NCI-H446 (cell line): ENCODE results near the gene DACH2.

Experiments used
- DNase-seq, 2 experiments: peaks; one replicate each; lab custom pipeline; 2025; lab: John Stamatoyannopoulos, UW

DACH2 gene

DNA sequence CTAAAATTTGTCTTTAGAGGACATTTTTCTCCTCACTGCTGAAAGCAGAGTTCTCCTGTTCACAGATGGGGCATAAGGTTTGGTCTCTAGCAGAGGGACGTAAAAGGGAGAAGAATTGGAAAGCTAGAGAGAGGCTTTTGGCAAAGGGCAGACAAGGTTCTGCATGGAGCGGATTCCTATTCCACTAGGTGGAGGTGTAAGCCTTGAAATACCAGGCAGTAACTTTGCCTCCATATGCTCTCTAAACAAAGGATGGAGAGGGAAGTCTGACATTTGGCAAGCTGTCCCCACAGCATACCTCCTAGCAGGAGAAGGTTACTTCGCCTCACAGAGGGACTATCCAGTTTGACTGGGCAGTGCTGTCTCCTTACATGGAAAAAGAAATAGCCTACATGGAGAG lies 174.7 kb downstream of the DACH2 start:
- DNase-seq = no peak

DNA sequence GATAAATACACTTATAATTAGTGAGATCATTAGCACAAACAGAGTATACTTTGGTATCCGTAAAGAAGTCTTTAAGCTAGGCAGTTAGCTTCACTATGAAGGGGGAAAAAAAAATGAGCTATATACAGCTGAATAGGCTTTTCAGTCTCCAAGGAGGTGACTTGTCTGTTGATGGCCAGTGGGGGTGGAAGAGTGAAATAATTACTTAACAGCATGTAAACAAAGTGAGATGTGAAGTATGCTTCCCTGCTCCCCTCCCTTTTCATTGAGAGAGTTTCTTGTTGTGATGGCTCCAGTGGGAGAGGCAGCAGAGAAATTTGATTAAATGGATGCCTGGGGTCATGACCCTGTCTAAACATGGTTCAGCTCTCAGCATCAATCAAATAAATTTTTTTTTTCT lies 180.9 kb downstream of the DACH2 start:
- DNase-seq = no peak

DNA sequence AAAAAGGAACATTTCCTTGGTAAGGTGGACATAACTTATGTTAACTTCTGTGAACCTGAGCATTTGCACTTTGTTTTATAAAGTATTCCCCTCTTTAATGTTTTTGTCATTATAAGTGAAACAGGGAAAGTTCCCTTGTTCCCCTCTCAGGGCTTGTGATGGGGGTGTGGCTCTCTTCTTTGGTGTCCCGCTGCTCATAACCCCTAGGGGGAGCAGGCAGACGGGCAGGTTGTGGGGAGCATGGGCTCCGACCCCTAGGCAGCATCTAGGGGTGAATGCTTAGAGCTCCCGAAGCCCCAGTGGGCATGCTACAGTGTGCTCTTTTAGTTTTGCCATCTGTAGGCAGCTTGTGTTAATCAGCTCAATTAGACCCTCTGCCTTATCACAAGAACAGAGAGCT lies 200.4 kb downstream of the DACH2 start:
- DNase-seq = no peak

DNA sequence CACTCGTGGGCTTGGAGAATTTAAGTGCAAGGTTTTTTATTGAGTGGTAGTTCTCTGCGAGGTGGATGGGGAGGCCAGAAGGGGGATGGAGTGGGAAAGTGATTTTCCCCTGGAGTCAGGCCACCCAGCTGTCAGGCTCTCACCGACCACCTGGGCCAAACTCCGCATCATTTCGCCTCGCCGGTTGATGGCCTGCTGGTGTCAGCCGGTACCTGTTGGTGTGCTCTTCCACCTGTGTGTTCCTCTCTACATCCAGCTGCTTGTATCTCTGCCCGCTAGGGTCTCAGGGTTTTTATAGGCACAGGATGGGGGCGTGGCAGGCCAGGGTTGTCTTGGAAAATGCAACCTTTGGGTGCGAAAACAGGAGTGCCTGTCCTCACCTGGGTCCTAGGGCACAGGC lies 200.9 kb downstream of the DACH2 start:
- DNase-seq = no peak

DNA sequence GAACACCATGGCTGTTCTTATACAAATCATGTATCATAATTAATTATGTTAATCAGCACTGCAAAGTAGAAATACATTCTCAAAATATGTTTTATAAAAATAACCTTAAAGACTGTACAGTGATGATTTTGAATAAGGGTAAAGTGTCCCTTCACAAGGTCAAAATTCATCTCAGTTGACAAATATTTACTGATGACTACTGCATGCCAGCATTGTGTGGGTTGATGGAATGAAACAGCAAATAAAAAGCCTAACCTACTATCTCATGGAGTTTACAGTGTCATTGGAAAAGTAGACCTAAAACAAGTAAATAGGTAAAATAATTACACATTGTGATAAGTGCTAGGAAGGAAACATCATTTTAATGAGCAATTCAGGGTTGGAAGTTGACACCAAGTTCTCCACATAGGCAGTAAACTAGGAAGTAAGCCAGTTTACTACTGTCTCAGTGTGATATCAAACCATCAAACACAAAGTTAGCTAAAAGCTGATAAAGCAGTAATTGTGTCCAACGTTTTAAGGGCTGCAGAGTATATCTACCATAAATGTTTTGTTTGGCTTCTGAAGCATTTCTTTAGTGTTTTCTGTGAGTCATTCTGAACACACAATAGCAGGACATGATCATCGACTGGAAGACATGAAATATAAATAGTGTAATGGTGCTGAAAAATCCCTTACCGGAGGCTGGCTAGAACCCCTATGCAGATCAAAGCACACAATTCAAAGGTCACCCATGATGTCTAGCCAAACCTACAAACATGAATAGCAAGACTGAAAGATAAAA lies 221.8 kb downstream of the DACH2 start:
- DNase-seq = no peak

DNA sequence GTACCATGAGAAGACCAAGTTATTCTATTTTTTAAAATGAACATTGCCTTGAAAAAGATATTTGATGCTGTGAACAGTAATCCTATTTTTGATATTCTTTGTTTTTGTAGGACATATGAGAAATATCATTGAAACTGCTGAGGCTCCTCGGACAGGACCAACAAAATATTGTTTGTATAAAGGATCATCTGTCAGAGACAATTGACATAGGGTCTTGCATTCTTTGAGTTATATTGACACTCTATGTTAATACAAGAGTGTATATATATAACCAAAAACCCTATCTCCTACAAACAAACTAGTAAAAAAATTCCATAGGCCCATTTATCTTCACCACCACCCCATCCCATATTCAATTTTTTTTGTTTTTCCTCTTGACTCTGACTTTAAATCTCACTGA lies 222.7 kb downstream of the DACH2 start:
- DNase-seq = no peak

DNA sequence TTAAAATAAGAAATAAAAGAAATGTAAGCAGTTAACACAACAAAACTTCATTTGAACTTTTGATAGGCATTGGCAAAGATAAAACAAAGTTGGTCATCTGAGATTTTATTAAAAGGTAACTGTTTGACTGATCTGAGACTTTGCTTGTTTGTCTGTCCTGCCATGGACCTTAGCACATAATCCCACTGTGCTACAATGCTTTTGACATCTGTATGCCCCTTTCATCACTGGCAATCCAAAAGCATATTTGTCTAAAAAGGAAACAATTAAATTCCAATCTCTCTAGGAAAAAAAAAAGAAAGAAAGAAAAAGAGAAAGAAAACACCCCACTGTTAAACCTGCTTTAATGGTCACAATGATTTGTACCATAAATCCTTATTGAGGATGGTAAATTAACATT lies 231.0 kb downstream of the DACH2 start:
- no peak for DNase-seq

DNA sequence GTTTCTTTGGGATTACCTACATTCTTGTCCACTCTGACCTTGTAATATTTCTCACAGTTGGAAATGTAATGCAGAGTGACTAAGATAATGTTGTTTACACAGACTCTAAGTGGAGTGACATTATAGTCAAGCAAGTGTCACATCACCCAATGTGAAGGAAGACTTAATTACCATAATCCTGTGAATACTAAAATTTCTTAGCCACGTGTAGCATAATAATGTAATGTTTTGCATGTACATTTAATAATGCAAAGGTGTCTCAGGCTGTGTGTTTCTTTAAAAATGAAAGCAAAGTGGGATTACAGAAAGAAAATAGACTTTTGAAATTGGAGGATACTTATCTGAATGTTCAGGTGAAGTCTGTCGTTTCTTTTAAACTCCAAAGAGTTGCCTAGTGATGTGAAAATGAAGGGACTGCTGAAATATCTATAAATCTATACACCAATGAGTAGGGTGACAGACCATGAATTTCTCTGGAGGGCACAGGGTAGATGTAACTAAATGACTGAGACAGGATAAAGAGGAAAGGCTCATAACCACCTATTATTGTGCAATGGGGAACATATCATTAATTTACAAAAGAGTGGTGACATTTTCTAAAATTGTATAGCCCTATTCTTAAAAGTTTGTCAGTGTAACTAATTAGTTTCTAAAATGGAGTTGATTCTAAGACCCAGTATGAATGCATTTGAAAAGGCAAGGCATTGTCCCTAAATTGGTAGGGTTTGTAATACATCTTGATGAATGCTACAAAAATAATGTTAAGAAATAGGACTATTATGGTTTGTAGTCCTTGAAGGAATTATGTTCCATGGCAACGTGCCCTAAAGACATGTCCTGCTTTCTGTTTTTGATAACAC lies 235.7 kb downstream of the DACH2 start:
- DNase-seq = no peak

DNA sequence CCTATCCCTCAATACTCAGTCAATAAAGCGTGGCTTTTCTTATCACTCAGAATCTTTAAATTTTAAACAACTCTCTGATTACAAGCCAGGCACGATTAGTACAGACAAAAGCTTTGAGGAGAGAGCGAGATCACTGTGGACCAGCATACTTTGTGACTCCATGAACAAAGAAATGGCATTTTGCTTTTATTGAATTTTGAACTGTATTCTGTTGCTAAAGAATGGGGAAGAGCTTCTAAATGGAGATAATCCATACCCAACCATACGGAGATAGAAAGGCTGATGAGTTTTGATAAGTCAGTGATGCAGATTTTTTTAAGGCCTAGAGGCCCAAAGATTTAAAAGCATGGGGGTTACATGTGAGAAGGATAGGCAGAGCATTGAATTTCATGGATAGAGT lies 259.1 kb downstream of the DACH2 start:
- DNase-seq = no peak

DNA sequence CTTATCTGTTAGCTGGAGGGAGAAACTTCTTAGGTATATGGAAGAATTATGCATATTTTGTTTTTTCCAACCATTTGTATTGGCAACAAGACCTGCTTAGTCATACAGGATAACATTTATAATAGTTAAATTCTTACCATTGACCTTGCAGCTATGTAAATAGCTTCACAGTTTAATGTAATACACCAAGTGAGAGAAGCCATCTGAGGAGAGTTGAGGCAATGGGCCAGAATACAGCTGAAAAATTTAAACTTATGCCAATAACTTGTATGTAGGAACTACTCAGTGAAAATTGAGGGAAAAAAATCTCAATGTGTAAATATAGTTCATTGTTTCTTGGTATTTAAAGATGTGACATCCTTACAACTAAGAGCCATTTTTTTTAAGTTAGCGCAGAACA lies 273.5 kb downstream of the DACH2 start:
- DNase-seq = no peak

DNA sequence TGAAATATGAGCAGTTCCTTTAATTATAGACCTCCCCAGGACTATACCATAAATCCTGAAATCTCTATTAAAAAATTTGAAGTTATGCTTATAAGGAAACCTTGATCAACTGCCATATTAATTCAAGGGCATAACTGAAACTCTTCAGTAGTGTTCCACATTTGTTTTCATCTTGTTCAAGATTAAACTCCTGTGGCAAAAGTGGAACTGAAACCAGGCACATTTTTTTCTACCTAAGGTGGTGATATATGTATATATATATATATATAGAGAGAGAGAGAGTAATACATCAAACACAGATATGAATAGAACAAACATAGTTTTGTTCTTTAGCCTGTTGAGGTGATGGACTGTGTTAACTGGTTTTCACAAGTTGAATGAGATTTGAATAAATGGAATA lies 287.9 kb downstream of the DACH2 start:
- no peak for DNase-seq

DNA sequence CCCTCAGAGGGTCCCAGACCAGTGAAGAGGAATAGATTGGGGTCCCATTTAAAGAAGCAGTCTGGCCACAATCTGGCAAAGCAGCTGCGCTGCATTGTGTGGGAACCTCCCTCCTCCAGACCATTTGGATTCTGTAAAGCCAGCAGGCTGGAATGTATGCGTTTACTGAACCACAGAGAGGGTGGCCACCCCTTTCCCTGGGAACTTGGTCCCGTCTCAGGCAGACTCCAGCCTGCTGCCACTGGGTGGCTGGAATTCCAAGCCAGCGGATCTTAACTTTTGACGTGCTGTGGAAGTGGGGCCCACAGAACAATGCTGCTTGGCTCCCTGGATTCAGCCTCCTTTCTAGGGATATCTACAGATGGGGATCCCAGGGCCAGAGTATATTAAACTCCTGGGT lies 307.2 kb downstream of the DACH2 start:
- no peak for DNase-seq

DNA sequence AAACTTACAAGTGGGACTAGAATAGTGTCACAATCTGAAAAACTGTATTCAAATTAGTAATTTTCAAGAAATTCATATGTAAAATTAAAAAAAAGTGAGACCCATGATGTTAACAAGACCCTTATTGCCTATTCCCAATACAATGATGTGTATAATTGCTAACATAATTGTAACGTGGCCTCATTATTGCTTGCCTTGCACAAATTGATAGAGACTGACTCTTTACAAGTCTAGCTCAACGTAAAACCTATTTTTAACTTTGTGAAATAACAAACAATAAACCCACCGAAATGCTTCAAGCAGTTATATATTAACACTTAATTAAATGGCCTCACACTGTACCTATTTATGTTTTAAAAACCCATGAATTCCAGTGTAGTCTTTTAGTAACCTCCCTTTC lies 312.5 kb downstream of the DACH2 start:
- no peak for DNase-seq

DNA sequence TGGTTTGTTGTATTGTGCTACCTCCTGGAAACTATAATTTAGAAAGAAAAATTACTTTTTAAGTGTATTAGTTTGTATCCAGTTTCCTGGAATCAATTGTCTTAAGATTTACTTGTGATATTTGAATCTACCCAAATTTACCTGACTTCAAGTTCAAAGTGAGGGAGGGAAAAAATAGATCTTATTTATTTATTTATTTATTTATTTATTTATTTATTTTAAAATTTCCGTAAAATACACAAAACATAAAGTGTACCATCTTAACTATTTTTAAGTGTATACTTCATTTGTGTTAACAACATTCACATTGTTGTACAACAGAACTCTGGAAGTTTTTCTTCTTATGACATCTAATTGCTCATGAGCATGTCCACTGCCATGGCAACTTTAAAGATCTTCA lies 356.0 kb downstream of the DACH2 start:
- DNase-seq = no peak

DNA sequence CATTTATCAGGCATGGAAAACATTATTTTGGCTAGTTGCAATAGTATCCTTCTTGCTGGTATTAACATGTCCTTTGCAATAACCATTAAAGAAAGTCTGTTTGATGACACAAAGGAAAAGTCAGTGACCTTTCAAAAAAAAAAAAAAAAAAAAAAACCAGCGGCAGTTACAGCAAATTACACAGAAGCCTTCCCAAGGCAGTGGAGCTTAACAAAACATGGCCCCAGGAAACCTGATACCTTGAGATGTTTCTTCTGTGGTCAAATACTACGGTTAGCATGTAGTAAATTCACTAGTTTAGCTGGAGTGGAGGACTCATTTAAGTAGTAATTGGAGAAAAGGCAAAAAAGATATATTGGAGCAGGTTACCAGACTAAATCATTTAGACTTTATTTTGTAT lies 359.1 kb downstream of the DACH2 start:
- no peak for DNase-seq

DNA sequence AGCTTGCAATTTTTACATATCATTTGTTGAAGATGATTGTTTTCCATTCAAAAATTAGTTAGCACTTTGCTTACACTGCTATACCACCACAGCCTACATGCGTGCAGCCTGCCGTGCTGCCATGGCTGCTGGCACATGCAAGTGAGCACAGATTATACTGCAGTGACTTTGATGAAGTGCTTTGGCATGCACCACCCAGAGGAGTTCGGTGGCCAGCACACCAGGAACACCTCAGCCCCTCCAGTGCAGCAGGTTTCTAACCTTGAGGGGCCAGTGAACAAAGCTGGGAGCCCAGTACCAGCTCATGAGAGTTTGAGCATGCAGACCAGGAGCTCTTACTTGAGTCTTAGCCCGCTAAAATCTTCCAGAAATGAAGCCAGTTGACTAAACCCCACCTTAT lies 431.5 kb downstream of the DACH2 start:
- DNase-seq = no peak

DNA sequence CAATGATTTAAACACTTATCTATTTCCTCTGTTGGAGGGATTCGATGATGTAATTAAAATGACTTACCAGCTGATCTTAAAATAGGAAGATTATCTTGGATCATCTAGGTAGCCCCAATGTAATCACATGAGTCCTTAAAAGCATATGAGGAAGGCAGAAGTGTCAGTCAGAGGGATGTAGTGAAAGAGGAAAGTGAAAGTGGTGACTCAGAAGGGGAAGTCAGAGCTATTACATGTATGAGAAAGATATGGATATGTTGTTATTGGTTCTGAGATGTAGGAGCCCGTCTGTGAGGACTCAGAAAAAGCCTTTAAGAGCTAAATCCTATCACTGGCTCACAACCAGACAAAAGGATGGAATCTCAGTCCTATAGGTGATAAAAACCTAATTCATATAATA lies 456.4 kb downstream of the DACH2 start:
- DNase-seq = no peak

DNA sequence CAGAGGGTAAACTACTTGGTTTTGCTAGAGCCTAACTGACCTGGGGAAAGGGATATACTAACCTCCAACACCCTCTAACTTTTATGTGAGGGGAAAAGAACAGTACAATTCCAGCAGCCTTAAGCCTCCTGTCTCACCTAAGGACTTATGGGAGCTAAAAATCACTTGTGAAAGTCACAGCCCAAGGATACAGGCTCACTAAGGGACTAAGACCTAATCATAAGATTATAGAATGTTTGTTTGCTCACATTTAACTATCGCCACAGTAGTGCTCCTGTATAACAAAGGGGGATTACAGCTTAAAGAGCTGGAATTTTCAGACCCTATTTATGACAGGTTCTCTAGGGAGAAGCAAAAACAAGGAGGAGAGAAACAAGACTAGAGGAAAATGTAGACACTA lies 548.7 kb downstream of the DACH2 start:
- DNase-seq = no peak

DNA sequence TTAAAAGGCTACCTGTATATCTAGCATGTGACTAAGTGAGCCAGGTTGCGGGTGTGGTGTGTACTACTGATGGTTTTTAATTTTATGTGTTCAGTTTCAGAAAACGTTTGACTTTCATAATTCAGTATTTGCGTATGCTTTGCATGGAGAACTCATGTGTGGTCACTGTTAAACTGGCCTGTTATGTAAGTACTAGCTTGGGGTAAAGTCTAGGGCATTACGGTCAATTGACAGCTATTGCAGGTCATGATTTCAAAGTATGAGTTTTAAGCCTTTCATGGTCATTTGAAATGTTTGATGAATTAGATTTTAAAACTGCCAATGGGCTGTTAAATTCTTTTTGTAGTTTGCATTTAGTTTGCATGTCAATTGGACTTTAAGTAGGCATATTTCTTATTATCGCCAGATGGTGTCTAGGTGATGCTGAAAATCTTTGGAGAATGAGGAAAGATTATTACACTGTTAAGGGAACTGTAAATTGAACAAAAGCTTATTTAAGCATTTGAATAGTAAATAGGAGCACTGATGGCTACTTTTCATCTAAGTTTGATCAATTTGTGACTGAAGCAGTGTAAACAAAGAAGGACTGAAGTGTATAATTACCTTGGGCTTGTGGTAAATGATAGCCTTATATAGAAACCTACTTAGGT lies 563.4 kb downstream of the DACH2 start:
- no peak for DNase-seq

DNA sequence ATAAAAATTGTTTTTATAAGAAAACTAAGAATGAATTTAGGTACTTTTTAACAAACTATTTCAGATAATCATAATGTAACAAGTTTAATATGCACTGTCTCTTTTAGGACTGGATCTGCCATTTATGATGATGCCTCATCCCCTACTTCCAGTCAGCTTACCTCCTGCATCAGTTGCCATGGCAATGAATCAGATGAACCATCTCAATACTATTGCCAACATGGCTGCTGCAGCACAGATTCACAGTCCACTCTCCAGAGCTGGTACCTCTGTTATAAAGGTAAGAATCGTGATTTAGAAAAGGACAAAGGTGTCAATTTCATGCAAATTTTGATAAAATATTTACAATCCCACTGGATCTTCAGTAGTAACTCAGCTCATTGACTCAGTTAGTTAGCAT lies 566.2 kb downstream of the DACH2 start:
- DNase-seq = no peak

DNA sequence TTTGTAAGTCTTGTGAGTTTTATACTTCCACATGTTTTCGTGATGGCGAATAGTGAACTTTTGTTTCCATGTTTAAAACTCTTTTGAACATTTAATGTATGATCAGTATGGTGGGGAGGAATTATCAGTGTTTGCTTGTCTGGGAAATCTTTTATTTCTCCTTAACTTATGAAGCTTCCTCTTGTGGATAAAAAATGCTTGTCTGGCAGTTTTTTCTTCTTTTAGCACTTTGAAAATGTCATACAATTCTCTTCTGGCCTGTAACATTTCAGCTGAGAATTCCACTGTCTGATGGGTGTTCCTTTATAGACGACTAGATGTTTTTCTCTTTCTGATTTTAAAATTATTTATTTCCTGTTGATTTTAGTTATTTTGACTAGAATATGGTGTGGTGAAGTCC lies 576.0 kb downstream of the DACH2 start:
- DNase-seq = no peak

DNA sequence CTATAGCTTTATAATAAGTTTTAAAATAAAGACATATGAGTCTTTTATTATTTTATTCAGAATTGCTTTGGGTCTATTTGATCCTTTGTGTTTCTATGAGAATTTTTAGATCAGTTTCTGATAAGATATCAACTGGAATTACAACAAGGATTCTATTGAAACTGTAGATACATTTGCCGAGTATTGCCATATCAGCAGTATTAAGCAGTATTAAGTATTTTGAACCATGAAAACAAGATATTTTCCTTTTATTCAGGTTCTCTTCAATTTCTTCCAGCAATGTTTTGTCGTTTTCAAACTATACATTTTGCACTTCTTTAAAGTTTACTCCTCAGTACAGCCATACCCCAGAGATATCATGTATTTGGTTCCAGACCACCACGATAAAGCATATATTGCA lies 598.8 kb downstream of the DACH2 start:
- DNase-seq = no peak

DNA sequence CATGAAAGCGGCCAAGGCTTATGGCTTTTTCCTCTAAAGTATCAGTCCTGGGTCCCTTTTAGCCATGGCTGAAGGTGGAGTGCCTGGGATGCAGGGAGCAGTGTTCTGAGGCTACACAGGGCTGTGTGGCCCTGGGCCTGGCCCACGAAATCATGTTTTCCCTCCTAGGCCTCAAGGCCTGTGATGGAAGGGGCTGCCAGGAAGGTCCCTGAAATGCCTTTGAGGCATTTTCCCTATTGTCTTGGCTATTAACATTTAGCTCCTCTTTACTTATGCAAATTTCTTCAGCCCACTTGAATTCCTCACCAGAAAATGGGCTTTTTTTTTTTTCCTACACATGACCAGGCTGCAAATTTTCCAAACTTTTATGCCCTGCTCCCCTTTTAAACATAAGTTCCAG lies 657.0 kb downstream of the DACH2 start:
- DNase-seq = no peak
